H9 (cell line): ENCODE measurements around the gene NBDY. TPM values are rescaled to one million over a fixed set of nuclear protein-coding genes. Genes with fewer than 3 reads are reported as not detected.
A peak's percentile ranks its signal among the peaks of the same experiment; 100 is the strongest.

Source experiments
- DNase-seq: peaks from one replicate; pipeline ENCODE4 v3.0.0-alpha.2; 2017
- H2AFZ ChIP-seq: one replicate; pipeline ENCODE4 v1.6.1; 2013; ENCODE audit warnings: mild to moderate bottlenecking, low read length, control low read depth, moderate library complexity
- H2AK5ac ChIP-seq: 2 replicates; pipeline ENCODE4 v1.6.1; 2013; ENCODE audit warnings: low read length, control low read depth, mixed read lengths; ENCODE audit not compliant: insufficient read length
- H2BK120ac ChIP-seq: one replicate; pipeline ENCODE4 v1.6.1; 2013; ENCODE audit warnings: low read depth, mild to moderate bottlenecking, low read length, control low read depth, inconsistent platforms; ENCODE audit not compliant: poor library complexity, severe bottlenecking
- H2BK12ac ChIP-seq: 2 replicates; pipeline ENCODE4 v1.6.1; 2013; ENCODE audit warnings: low read length, control low read depth, mixed read lengths, low read depth; ENCODE audit not compliant: insufficient read length
- H2BK15ac ChIP-seq: 2 replicates; pipeline ENCODE4 v1.6.1; 2013; ENCODE audit warnings: low read depth, low read length, control low read depth
- H2BK20ac ChIP-seq: one replicate; pipeline ENCODE4 v1.6.1; 2013; ENCODE audit warnings: low read depth, mild to moderate bottlenecking, low read length, control low read depth, inconsistent platforms; ENCODE audit not compliant: poor library complexity, severe bottlenecking
- H2BK5ac ChIP-seq: 2 replicates; pipeline ENCODE4 v1.6.1; 2013; ENCODE audit warnings: low read length, control low read depth, mixed read lengths; ENCODE audit not compliant: insufficient read length
- H3K14ac ChIP-seq: 2 replicates; pipeline ENCODE4 v1.6.1; 2013; ENCODE audit warnings: low read length, control low read depth; ENCODE audit not compliant: insufficient read depth
- H3K18ac ChIP-seq: 2 replicates; pipeline ENCODE4 v1.6.1; 2013; ENCODE audit warnings: low read depth, mild to moderate bottlenecking, mixed read lengths, low read length, control low read depth; ENCODE audit not compliant: insufficient read length
- H3K23ac ChIP-seq: 2 replicates; pipeline ENCODE4 v1.6.1; 2013; ENCODE audit warnings: low read length, control low read depth, mixed read lengths, low read depth; ENCODE audit not compliant: insufficient read length
- H3K23me2 ChIP-seq: 2 replicates; pipeline ENCODE4 v1.6.1; 2013; ENCODE audit warnings: low read depth, mild to moderate bottlenecking, mixed read lengths, low read length, control low read depth; ENCODE audit not compliant: insufficient read length, poor library complexity, severe bottlenecking
- H3K27ac ChIP-seq: 2 replicates; pipeline ENCODE4 v1.5.1; 2013; ENCODE audit warnings: low read length, control low read depth, mixed read lengths, low read depth; ENCODE audit not compliant: insufficient read length
- H3K27me3 ChIP-seq: 2 replicates; pipeline ENCODE4 v1.6.1; 2013; ENCODE audit warnings: low read length, control low read depth, inconsistent platforms; ENCODE audit not compliant: insufficient read depth
- H3K4ac ChIP-seq: 2 replicates; pipeline ENCODE4 v1.6.1; 2013; ENCODE audit warnings: low read depth, mild to moderate bottlenecking, control low read depth, inconsistent platforms, low read length, moderate library complexity
- H3K4me1 ChIP-seq: 2 replicates; pipeline ENCODE4 v1.6.1; 2013; ENCODE audit warnings: low read length, control low read depth, inconsistent platforms; ENCODE audit not compliant: insufficient read depth
- H3K4me2 ChIP-seq: 2 replicates; pipeline ENCODE4 v1.6.1; 2013; ENCODE audit warnings: low read length, control low read depth, mixed read lengths; ENCODE audit not compliant: insufficient read length, insufficient read depth
- H3K56ac ChIP-seq: 2 replicates; pipeline ENCODE4 v1.6.1; 2013; ENCODE audit warnings: low read depth, mild to moderate bottlenecking, mixed read lengths, low read length, control low read depth; ENCODE audit not compliant: insufficient read length
- H3K79me1 ChIP-seq: 2 replicates; pipeline ENCODE4 v1.6.1; 2013; ENCODE audit warnings: low read depth, mild to moderate bottlenecking, moderate library complexity, low read length, control low read depth, inconsistent platforms; ENCODE audit not compliant: insufficient read depth, poor library complexity, severe bottlenecking
- H3K79me2 ChIP-seq: 2 replicates; pipeline ENCODE4 v1.6.1; 2013; ENCODE audit warnings: low read length, control low read depth, inconsistent platforms; ENCODE audit not compliant: insufficient read depth
- H3K9ac ChIP-seq: 2 replicates; pipeline ENCODE4 v1.6.1; 2013; ENCODE audit warnings: low read length, control low read depth, mixed read lengths; ENCODE audit not compliant: insufficient read length; ENCODE audit errors: extremely low read depth
- H3K9me3 ChIP-seq: one replicate; pipeline ENCODE4 v1.6.1; 2013; ENCODE audit warnings: low read depth, low read length, inconsistent platforms; ENCODE audit not compliant: control insufficient read depth
- H3T11ph ChIP-seq: one replicate; pipeline ENCODE4 v1.6.1; 2013; ENCODE audit warnings: mild to moderate bottlenecking, low read length, control low read depth, inconsistent platforms
- H4K20me1 ChIP-seq: one replicate; pipeline ENCODE4 v1.6.1; 2013; ENCODE audit not compliant: control insufficient read depth, insufficient read length, insufficient read depth
- H4K5ac ChIP-seq: 2 replicates; pipeline ENCODE4 v1.6.1; 2013; ENCODE audit warnings: low read depth, mild to moderate bottlenecking, mixed read lengths, low read length, control low read depth; ENCODE audit not compliant: insufficient read length
- H4K8ac ChIP-seq: replicated peaks from 2 replicates; pipeline ENCODE4 v1.6.1; 2013; ENCODE audit warnings: low read length, control low read depth, mixed read lengths, low read depth; ENCODE audit not compliant: insufficient read length
- H4K91ac ChIP-seq: 2 replicates; pipeline ENCODE4 v1.6.1; 2013; ENCODE audit warnings: low read depth, mild to moderate bottlenecking, moderate library complexity, mixed read lengths, low read length, control low read depth; ENCODE audit not compliant: insufficient read length
- H3K27ac Mint-ChIP-seq, 3 experiments: 2 replicates in 2 of 3; 3 replicates in 1 of 3; pipeline ENCODE4 v1.8.0; 2020 to 2021; ENCODE audit warnings: mixed read lengths in 3 of 3, mild to moderate bottlenecking in 1 of 3, moderate library complexity in 1 of 3
- H3K27me3 Mint-ChIP-seq: 2 replicates; pipeline ENCODE4 v1.8.0; 2021; ENCODE audit warnings: low read depth, mild to moderate bottlenecking, moderate library complexity, mixed read lengths
- H3K36me3 Mint-ChIP-seq, 3 experiments: 2 replicates in 2 of 3; 3 replicates in 1 of 3; pipeline ENCODE4 v1.8.0; 2020 to 2021; ENCODE audit warnings: low read depth in 3 of 3, mixed read lengths in 3 of 3; ENCODE audit not compliant: insufficient read depth in 1 of 3
- H3K4me1 Mint-ChIP-seq, 2 experiments: 2 replicates each; pipeline ENCODE4 v1.8.0; 2020; ENCODE audit warnings: mixed read lengths in 2 of 2
- H3K4me3 Mint-ChIP-seq, 2 experiments: 2 replicates in 1 of 2; 3 replicates in 1 of 2; pipeline ENCODE4 v1.8.0; 2020 to 2021; ENCODE audit warnings: mild to moderate bottlenecking in 2 of 2, mixed read lengths in 2 of 2, moderate library complexity in 1 of 2
- H3K9me3 Mint-ChIP-seq, 2 experiments: 2 replicates in 1 of 2; 3 replicates in 1 of 2; pipeline ENCODE4 v1.8.0; 2020; ENCODE audit warnings: mild to moderate bottlenecking in 2 of 2, mixed read lengths in 2 of 2, moderate library complexity in 1 of 2
- WGBS: extraction: QIAGEN DNeasy Blood & Tissue Kit; methylation state at CpG from one replicate; pipeline ENCODE4 v1.1.7; 2013; ENCODE audit warnings: missing lambda C conversion rate, low lambda C conversion rate, mixed read lengths; ENCODE audit not compliant: insufficient read length; ENCODE audit errors: extremely low coverage; 5-methylcytosine and 5-hydroxymethylcytosine counted together
- total RNA-seq: library from RNA; stranded (reverse); gene quantifications from 2 replicates; pipeline ENCODE4 v1.2.1, GENCODE V29; 2021
- TF ChIP-seq, protein P1 (sequence below): fragments of 200-600 bp; sonication (generic); conservative IDR thresholded peaks from 3 replicates; pipeline ENCODE4 v1.8.0; 2021; ENCODE audit warnings: antibody characterized with exemption, mild to moderate bottlenecking

Gene NBDY
- total RNA-seq, 1 experiment from 2014 or later: 62.5 TPM

DNA sequence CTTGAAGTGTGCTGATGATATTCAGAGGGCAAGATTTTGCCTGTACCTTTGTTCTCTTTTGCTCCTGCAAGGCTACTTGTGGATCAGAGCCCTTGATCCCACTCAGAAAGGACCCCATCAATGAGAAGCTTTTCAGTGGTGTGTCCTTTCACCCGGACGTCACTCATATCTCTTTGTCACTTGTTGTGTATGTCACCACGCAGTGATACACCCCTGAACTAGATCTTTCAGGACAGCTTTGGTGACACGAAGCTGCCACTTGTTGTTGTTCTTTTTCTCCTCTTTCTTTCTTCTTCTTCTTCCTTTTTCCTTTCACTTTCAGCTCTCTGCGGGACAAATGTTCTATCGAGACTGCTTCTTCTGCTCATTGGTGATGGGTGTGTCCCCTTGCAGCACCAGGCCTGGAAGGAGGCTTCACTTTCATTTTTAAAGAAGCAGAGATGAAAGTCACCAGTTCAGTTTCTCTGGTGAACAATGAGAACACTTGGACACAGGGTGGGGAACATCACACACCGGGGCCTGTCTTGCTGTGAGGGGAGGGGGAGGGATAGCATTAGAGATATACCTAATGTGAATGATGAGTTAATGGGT lies 83.6 kb downstream of the NBDY start:
- H3K9me3 ChIP-seq: no peaks in the 10 kb centered on the region
- H3K9ac ChIP-seq: no peak overlapping the region
- Mint-ChIP-seq H3K36me3 (peaks cover 4 to 20% (median 15%) of the 10 kb centered on the region in 3 experiments; a peak in 6 of 7 replicates), H3K4me1 (peaks cover 0 to 4% of the 10 kb centered on the region in 2 experiments; a peak in 2 of 4 replicates), H3K9me3 (peaks cover 52 to 57% of the 10 kb centered on the region in 2 experiments), H3K27me3 (no peaks in the 10 kb centered on the region; the same call in 1 of the 2 replicates), H3K27ac (peak overlapping the region in 1 of 3 experiments; percentile 7; a peak in 1 of 7 replicates), H3K4me3 (no peak overlapping the region)
- TF ChIP-seq, protein P1, sequence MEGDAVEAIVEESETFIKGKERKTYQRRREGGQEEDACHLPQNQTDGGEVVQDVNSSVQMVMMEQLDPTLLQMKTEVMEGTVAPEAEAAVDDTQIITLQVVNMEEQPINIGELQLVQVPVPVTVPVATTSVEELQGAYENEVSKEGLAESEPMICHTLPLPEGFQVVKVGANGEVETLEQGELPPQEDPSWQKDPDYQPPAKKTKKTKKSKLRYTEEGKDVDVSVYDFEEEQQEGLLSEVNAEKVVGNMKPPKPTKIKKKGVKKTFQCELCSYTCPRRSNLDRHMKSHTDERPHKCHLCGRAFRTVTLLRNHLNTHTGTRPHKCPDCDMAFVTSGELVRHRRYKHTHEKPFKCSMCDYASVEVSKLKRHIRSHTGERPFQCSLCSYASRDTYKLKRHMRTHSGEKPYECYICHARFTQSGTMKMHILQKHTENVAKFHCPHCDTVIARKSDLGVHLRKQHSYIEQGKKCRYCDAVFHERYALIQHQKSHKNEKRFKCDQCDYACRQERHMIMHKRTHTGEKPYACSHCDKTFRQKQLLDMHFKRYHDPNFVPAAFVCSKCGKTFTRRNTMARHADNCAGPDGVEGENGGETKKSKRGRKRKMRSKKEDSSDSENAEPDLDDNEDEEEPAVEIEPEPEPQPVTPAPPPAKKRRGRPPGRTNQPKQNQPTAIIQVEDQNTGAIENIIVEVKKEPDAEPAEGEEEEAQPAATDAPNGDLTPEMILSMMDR: no peak
- no peak overlapping the region for H3K14ac ChIP-seq
- no peak overlapping the region for H3K4ac ChIP-seq
- no peaks in the 10 kb centered on the region; the same call in 1 of the 2 replicates for H3K79me2 ChIP-seq
- H2BK20ac ChIP-seq: no peak overlapping the region
- H2AK5ac ChIP-seq: no peak overlapping the region
- H4K5ac ChIP-seq: no peak overlapping the region
- no peak overlapping the region for H3K56ac ChIP-seq
- H3K4me1 ChIP-seq: no peaks in the 10 kb centered on the region
- H3K23ac ChIP-seq: no peak overlapping the region
- no peaks in the 10 kb centered on the region for H4K20me1 ChIP-seq
- WGBS: no CpG with 5 or more reads among the region's 7 CpGs
- H3K27ac ChIP-seq: no peak overlapping the region
- no peak overlapping the region for H3K4me2 ChIP-seq
- H2BK120ac ChIP-seq: no peak overlapping the region
- no peak overlapping the region for H4K91ac ChIP-seq
- no peak overlapping the region for H2AFZ ChIP-seq
- no peaks in the 10 kb centered on the region for H3K79me1 ChIP-seq
- no peaks in the 10 kb centered on the region for H3K27me3 ChIP-seq
- DNase-seq: no peak
- no peaks in the 10 kb centered on the region for H3K23me2 ChIP-seq
- H3K18ac ChIP-seq: no peak overlapping the region
- no peak overlapping the region for H2BK12ac ChIP-seq
- H3T11ph ChIP-seq: no peak overlapping the region
- no peak overlapping the region for H2BK5ac ChIP-seq
- H4K8ac ChIP-seq: no peak overlapping the region
- no peak overlapping the region for H2BK15ac ChIP-seq
